ENCODE measurements around the gene TRAPPC3L. TPM values are rescaled to one million over a fixed set of nuclear protein-coding genes. Genes with fewer than 3 reads are reported as not detected.

TRAPPC3L gene
- total and polyA plus RNA-seq, 2 of the 13 experiments (the other 11 are each of a cell fraction or from before 2014, with no cell fraction given), result not detected

GRCh38 chr6:116570856-116571682, 25.6 kb upstream of the TRAPPC3L start, which contains the start of gene RWDD1:
TSS of gene RWDD1 (plus strand) at chr6:116571504. CDS start at chr6:116571583, 79 bp downstream.
- in situ Hi-C loops (cut with HindIII; ENCODE audit: extremely low pct_ligation_motif_present, low pct_unique_long_range_greater_than_20kb), result loop anchor here (5.0 kb wide), 1 partner anchor 81 kb away; no protein-coding TSS in a partner anchor
- under 1% methylated on average over 21 of the region's 62 CpGs for WGBS (ENCODE audit: low lambda C conversion rate)
- FAIRE-seq, result peak; percentile 62
- TF ChIP-seq ZBTB44 (CRISPR knock-in tag; IDR thresholded peaks at IDR 0.05) (peak; percentile 72; the same call in 1 of the 2 replicates), ATF7 (IDR thresholded peaks at IDR 0.05) (no peak), ATF7 (CRISPR knock-in tag; IDR thresholded peaks at IDR 0.05) (peak; percentile 66; the same call in 1 of the 2 replicates), ASH2L (IDR thresholded peaks at IDR 0.05; ENCODE audit: insufficient read length, low read depth, low read length) (peak; percentile 99), MTERF4 (CRISPR knock-in tag; IDR thresholded peaks at IDR 0.05) (peak; percentile 79; the same call in 1 of the 2 replicates), PHF5A (CRISPR knock-in tag; IDR thresholded peaks at IDR 0.05; ENCODE audit: low read depth, unreplicated experiment) (peak; percentile 90), PCBP1 (IDR thresholded peaks at IDR 0.05; ENCODE audit: borderline replicate concordance, low read depth, low read length) (peak; percentile 98), ZXDC (CRISPR knock-in tag; IDR thresholded peaks at IDR 0.05) (no peak; the same call in 1 of the 2 replicates), ZKSCAN5 (CRISPR knock-in tag; IDR thresholded peaks at IDR 0.05) (0 out of 2 replicates have a peak, but pooled peaks have one; percentile 55), ZBTB37 (CRISPR knock-in tag; IDR thresholded peaks at IDR 0.05) (no peak), ZNF841 (CRISPR knock-in tag; IDR thresholded peaks at IDR 0.05; ENCODE audit: borderline replicate concordance) (no peak), JUNB (CRISPR knock-in tag; IDR thresholded peaks at IDR 0.05; ENCODE audit: borderline replicate concordance) (no peak), ZBTB7A (CRISPR knock-in tag; IDR thresholded peaks at IDR 0.05) (peak; percentile 66), ZNF260 (CRISPR knock-in tag; IDR thresholded peaks at IDR 0.05; ENCODE audit: borderline replicate concordance, low read depth) (no peak), NKX3-1 (CRISPR knock-in tag; IDR thresholded peaks at IDR 0.05) (peak; percentile 22; the same call in 1 of the 2 replicates), HDAC2 (CRISPR knock-in tag; IDR thresholded peaks at IDR 0.05) (peak; percentile 77)

More at GRCh38 chr6:116570856-116571682, 25.6 kb upstream of the TRAPPC3L start, which contains the start of gene RWDD1:
- BruUV-seq (replicated peaks), result no TSS peak
- Histone ChIP-seq H3K4me3 (replicated peaks in 1 of 3; ENCODE audit: insufficient read depth in 1 of 3, low read depth in 2 of 3, low read length in 3 of 3) (peak within 1 kb of the TSS; percentile 89 to 96 (median 92)), H3K9me3 (ENCODE audit: low read length) (no peaks in the 10 kb centered on the region), H3K9ac (ENCODE audit: insufficient read depth, low read depth, low read length) (peak within 1 kb of the TSS; percentile 91), H3K4me1 (ENCODE audit: insufficient read depth, low read length) (peaks cover 35% of the 10 kb centered on the region), H3K36me3 (replicated peaks in 1 of 2; ENCODE audit: control insufficient read depth in 1 of 2, insufficient read depth in 2 of 2, low read length in 2 of 2) (no peaks in the 10 kb centered on the region; a peak in 1 of 5 replicates), H4K20me1 (ENCODE audit: insufficient read depth, low read length) (no peaks in the 10 kb centered on the region), H3K27me3 (ENCODE audit: control insufficient read depth in 1 of 2, insufficient read depth in 2 of 2, low read length in 2 of 2) (no peaks in the 10 kb centered on the region; a peak in 1 of 5 replicates), H2AFZ (ENCODE audit: low read length) (peak within 1 kb of the TSS; percentile 85), H3K27ac (ENCODE audit: extremely low read length, insufficient read depth, low read length) (peak within 1 kb of the TSS; percentile 90), H3K79me2 (ENCODE audit: insufficient read depth, low read length) (peaks cover 40% of the 10 kb centered on the region), H3K4me2 (ENCODE audit: low read depth, low read length) (peak within 1 kb of the TSS; percentile 78)
- CTCF ChIA-PET (ENCODE audit: low intra/inter-chr PET ratio, low total read pairs), result interaction anchor here (0.7 kb wide), 1 partner anchor 55 kb away, joined by 3 read pairs; no protein-coding TSS in a partner anchor
- DNase-seq (ENCODE audit: low spot score), result peak; percentile 99
- POLR2A ChIA-PET, result interaction anchor here (0.7 to 3.3 kb wide), 15 partner anchors 8 to 317 kb away, joined by 3 to 15 read pairs (median 4); partner anchors contain the start of genes CALHM4, TSPYL1, TSPYL4 and ZUP1
- intact Hi-C loops (cut with micrococcal nuclease; ENCODE audit: unreplicated experiment), result loop anchor here (2.0 to 5.0 kb wide), 4 partner anchors 60 to 294 kb away; partner anchors contain the start of genes KPNA5 and TSPYL1
- peak; percentile 94 for ATAC-seq

Measured in HepG2 (cell line).